Gastrocnemius medialis (tissue), 4 donors: ENCODE data around the gene SHISA6.

Source experiments
- CTCF ChIP-seq, 5 experiments: fragments of 450-650 bp in 3 of 5; fragments of 200-600 bp in 2 of 5; sonication (generic) in 2 of 5; IDR thresholded peaks in 4 of 5; conservative IDR thresholded peaks in 1 of 5; 1 replicate in 4 of 5; 2 replicates in 1 of 5; pipeline ENCODE4 v1.5.1; 2016 to 2019; ENCODE audit warnings: antibody characterized with exemption in 5 of 5, mild to moderate bottlenecking in 3 of 5, moderate library complexity in 3 of 5
- POLR2A ChIP-seq, 2 donors: fragments of 450-650 bp; IDR thresholded peaks; one replicate each; pipeline ENCODE4 v1.6.1; 2017; ENCODE audit warnings: antibody characterized with exemption in 2 of 2, mild to moderate bottlenecking in 2 of 2, moderate library complexity in 2 of 2

GRCh38 chr17:11412654-11413053 is 171.6 kb downstream of the SHISA6 start:
- TF ChIP-seq CTCF (IDR thresholded peaks at IDR 0.05 in 4 of 5, conservative IDR thresholded peaks at IDR 0.05 in 1 of 5) (no peak), POLR2A (IDR thresholded peaks at IDR 0.05) (no peak)
